A549 (cell line): ENCODE results near the gene PLPP4.

Experiments
- EHF ChIP-seq: fragments of 250-450 bp; sonication (Bioruptor Pico); IDR thresholded peaks from 2 replicates; pipeline ENCODE4 v1.5.0; 2020; ENCODE audit warnings: mild to moderate bottlenecking
- MYC ChIP-seq: IDR thresholded peaks from 2 replicates; pipeline ENCODE4 v1.6.1; 2012; ENCODE audit warnings: mild to moderate bottlenecking, inconsistent platforms, low read length, improper control_type of control experiment, borderline replicate concordance
- PHF8 ChIP-seq: fragments of 200-600 bp; sonication (generic); IDR thresholded peaks from 2 replicates; pipeline ENCODE4 v1.6.1; 2016; ENCODE audit warnings: low read depth, mild to moderate bottlenecking, antibody characterized with exemption, moderate library complexity, borderline replicate concordance
- POLR2A ChIP-seq: IDR thresholded peaks from 2 replicates; pipeline ENCODE4 v1.6.1; 2012; ENCODE audit warnings: mild to moderate bottlenecking, low read length
- POLR2AphosphoS2 ChIP-seq: conservative IDR thresholded peaks from 2 replicates; pipeline ENCODE4 v1.6.1; 2012; ENCODE audit warnings: low read length, improper control_type of control experiment, inconsistent platforms
- REST ChIP-seq: fragments of 200-600 bp; sonication (generic); IDR thresholded peaks from 2 replicates; pipeline ENCODE4 v1.6.1; 2016; ENCODE audit warnings: antibody characterized with exemption, mild to moderate bottlenecking, moderate library complexity
- USF2 ChIP-seq: fragments of 450-650 bp; IDR thresholded peaks from 2 replicates; pipeline ENCODE4 v1.6.1; 2014; ENCODE audit warnings: antibody characterized with exemption
- TF ChIP-seq, protein P1 (sequence below): fragments of >200 bp; sonication (Bioruptor Twin); formaldehyde crosslinking; IDR thresholded peaks from 3 replicates; pipeline ENCODE4 v1.5.1; 2016

- TF ChIP-seq, protein P1, sequence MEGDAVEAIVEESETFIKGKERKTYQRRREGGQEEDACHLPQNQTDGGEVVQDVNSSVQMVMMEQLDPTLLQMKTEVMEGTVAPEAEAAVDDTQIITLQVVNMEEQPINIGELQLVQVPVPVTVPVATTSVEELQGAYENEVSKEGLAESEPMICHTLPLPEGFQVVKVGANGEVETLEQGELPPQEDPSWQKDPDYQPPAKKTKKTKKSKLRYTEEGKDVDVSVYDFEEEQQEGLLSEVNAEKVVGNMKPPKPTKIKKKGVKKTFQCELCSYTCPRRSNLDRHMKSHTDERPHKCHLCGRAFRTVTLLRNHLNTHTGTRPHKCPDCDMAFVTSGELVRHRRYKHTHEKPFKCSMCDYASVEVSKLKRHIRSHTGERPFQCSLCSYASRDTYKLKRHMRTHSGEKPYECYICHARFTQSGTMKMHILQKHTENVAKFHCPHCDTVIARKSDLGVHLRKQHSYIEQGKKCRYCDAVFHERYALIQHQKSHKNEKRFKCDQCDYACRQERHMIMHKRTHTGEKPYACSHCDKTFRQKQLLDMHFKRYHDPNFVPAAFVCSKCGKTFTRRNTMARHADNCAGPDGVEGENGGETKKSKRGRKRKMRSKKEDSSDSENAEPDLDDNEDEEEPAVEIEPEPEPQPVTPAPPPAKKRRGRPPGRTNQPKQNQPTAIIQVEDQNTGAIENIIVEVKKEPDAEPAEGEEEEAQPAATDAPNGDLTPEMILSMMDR = no peak
- TF ChIP-seq POLR2AphosphoS2 = no peak
- no peak for TF ChIP-seq PHF8
- TF ChIP-seq EHF (CRISPR knock-in tag) = no peak
- TF ChIP-seq REST = no peak
- no peak for TF ChIP-seq POLR2A
- TF ChIP-seq MYC = no peak
- TF ChIP-seq USF2 = no peak
Observed at GRCh38 chr10:120586471-120586872, 129.4 kb downstream of the PLPP4 start.
